ENCODE measurements around the gene XXYLT1.
A peak's percentile ranks its signal among the peaks of the same experiment; 100 is the strongest.

XXYLT1 gene

DNA sequence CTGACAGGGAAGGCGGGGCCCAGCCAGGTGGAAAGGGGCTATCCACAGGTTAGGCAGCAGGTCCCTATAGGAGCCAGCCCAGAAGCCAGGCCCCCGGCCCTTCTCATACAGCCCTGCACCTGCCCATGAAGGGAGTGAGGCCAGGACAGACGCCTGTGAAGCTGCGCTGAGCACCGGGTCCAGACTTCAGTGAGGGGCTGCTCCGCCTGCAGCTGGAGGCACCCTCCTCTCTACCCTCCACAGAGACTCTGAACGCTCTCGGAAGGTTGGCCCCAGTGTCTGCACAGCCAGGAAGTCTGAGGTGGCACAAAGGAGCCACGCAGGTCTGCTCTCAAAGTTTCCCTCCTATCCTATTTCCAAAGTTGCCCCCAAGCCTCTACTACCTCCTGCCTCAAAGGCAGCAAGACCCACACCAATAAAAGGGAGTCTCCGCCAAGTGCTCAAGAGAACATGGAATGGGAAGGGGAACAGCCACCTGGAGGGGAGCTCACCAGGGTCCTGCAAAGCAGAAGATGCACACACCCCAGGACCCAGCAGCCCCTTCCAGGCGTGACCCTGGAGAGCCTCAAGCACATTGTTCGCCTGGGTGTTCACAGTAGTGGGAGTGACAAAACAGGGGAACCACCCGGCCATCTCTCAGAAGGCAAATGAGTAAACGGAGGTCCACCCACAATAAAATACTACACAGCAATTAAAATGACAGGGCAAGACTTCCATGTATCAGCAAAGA, 19.5 kb downstream of the XXYLT1 start:
- H2AFZ ChIP-seq (ENCODE audit: low read depth, low read length) = no peak overlapping the region
- DNase-seq = no peak
- WGBS = 94% methylated on average over 12 of the region's 14 CpGs

DNA sequence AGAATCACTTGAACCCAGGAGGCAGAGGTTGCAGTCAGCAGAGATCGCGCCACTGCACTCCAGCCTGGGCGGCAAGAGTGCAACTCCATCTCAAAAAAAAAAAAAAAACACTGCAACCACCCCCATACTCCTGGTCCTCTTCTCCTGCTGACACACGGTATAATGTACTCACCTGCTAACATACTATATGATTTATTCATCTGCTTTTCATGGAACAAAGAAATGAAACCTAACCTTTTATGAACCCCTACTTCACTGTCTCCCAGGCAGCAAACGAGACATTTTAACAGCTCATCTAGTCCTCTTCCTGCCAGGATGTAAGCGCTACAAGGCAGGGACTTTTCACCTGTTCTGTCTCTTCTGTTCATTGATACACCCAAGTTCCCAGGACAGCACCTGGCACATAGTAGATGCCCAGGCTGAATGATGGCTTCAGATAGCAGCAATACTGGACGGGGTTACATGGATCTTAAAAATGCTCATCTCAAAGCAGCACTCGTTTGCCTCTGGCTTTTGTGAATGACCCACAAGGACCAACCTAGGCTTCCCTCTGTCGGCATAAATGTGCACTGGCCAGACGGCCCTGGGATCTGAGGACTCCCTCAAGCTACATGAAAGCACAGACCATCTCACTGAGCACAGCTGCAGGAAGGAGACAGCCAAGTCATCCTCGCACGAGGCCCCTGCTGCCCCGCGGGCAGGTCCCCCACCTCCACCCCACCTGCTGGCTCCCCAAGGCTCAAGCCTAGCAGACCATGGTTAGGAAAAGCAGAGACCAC, 20.3 kb downstream of the XXYLT1 start:
- 86% methylated on average over 14 of the region's 14 CpGs for WGBS
- no peak overlapping the region for H3K18ac ChIP-seq (ENCODE audit: low read depth in 1 of 2, low read length in 2 of 2)
- no peak overlapping the region for H3K4me2 ChIP-seq (ENCODE audit: low read length, poor library complexity, severe bottlenecking)
- no peak overlapping the region for H3K4me3 ChIP-seq (ENCODE audit: insufficient read depth in 1 of 2, low read depth in 1 of 2, low read length in 2 of 2)
- DNase-seq = no peak
- no peak overlapping the region for H4K8ac ChIP-seq (ENCODE audit: low read length)
- peak overlapping the region; percentile 26 for H3K9ac ChIP-seq (ENCODE audit: low read length)
- peaks cover 59% of the 10 kb centered on the region for H3K79me1 ChIP-seq (replicated peaks; ENCODE audit: low read length, poor library complexity, severe bottlenecking)
- H2BK12ac ChIP-seq (ENCODE audit: low read length in 2 of 2) = peak overlapping the region; percentile 15 to 51
- no peak overlapping the region for H2BK120ac ChIP-seq (ENCODE audit: low read depth, low read length)
- H2AFZ ChIP-seq (ENCODE audit: low read depth, low read length) = no peak overlapping the region
- no peak overlapping the region for H3K4ac ChIP-seq (ENCODE audit: low read depth in 1 of 2, low read length in 2 of 2)
- H2AK5ac ChIP-seq (ENCODE audit: low read length, severe bottlenecking) = no peak overlapping the region
- H2BK5ac ChIP-seq (ENCODE audit: low read depth, low read length, poor library complexity, severe bottlenecking) = no peak overlapping the region
- no peak overlapping the region for H3K27ac ChIP-seq (ENCODE audit: low read length, poor library complexity, severe bottlenecking)
- H3K4me1 ChIP-seq (ENCODE audit: control insufficient read depth, insufficient read depth, low read depth, low read length) = peaks cover 15% of the 10 kb centered on the region
- no peak overlapping the region for H2BK15ac ChIP-seq (ENCODE audit: low read depth, poor library complexity, severe bottlenecking)
- H3K23ac ChIP-seq (ENCODE audit: low read length in 2 of 2) = no peak overlapping the region
- peaks cover 8 to 23% of the 10 kb centered on the region in 2 experiments for H3K36me3 ChIP-seq (ENCODE audit: control insufficient read depth in 1 of 2, insufficient read depth in 2 of 2, low read depth in 1 of 2, low read length in 2 of 2)
- H3K27me3 ChIP-seq (ENCODE audit: control insufficient read depth in 1 of 2, insufficient read depth in 1 of 2, low read length in 2 of 2) = no peaks in the 10 kb centered on the region
- H3K9me3 ChIP-seq (ENCODE audit: control insufficient read depth, low read length) = peaks cover 3% of the 10 kb centered on the region
- no peak overlapping the region for H4K91ac ChIP-seq (ENCODE audit: low read length)
- H3K14ac ChIP-seq (ENCODE audit: low read length in 2 of 2) = no peak overlapping the region

More for the DNA sequence above, 19.5 kb downstream of the XXYLT1 start:
- H3K14ac ChIP-seq (ENCODE audit: low read length in 2 of 2) = no peak overlapping the region
- no peak overlapping the region for H3K4ac ChIP-seq (ENCODE audit: low read depth in 1 of 2, low read length in 2 of 2)
- H3K36me3 ChIP-seq (ENCODE audit: control insufficient read depth in 1 of 2, insufficient read depth in 2 of 2, low read depth in 1 of 2, low read length in 2 of 2) = peaks cover 8 to 25% of the 10 kb centered on the region in 2 experiments
- no peak overlapping the region for H3K4me2 ChIP-seq (ENCODE audit: low read length, poor library complexity, severe bottlenecking)
- H3K9ac ChIP-seq (ENCODE audit: low read length) = no peak overlapping the region
- H3K4me3 ChIP-seq (ENCODE audit: insufficient read depth in 1 of 2, low read depth in 1 of 2, low read length in 2 of 2) = no peak overlapping the region
- no peak overlapping the region for H3K23ac ChIP-seq (ENCODE audit: low read length in 2 of 2)
- H3K18ac ChIP-seq (ENCODE audit: low read depth in 1 of 2, low read length in 2 of 2) = no peak overlapping the region
- no peak overlapping the region for H2BK5ac ChIP-seq (ENCODE audit: low read depth, low read length, poor library complexity, severe bottlenecking)
- no peak overlapping the region for H4K91ac ChIP-seq (ENCODE audit: low read length)
- H3K9me3 ChIP-seq (ENCODE audit: control insufficient read depth, low read length) = peaks cover 3% of the 10 kb centered on the region
- H4K8ac ChIP-seq (ENCODE audit: low read length) = no peak overlapping the region
- peaks cover 20% of the 10 kb centered on the region for H3K4me1 ChIP-seq (ENCODE audit: control insufficient read depth, insufficient read depth, low read depth, low read length)
- H2AK5ac ChIP-seq (ENCODE audit: low read length, severe bottlenecking) = no peak overlapping the region
- H3K27me3 ChIP-seq (ENCODE audit: control insufficient read depth in 1 of 2, insufficient read depth in 1 of 2, low read length in 2 of 2) = no peaks in the 10 kb centered on the region
- no peak overlapping the region for H3K27ac ChIP-seq (ENCODE audit: low read length, poor library complexity, severe bottlenecking)
- peak overlapping the region; percentile 43 to 51 for H2BK12ac ChIP-seq (ENCODE audit: low read length in 2 of 2)
- no peak overlapping the region for H2BK120ac ChIP-seq (ENCODE audit: low read depth, low read length)
- peaks cover 62% of the 10 kb centered on the region for H3K79me1 ChIP-seq (replicated peaks; ENCODE audit: low read length, poor library complexity, severe bottlenecking)
- H2BK15ac ChIP-seq (ENCODE audit: low read depth, poor library complexity, severe bottlenecking) = no peak overlapping the region

DNA sequence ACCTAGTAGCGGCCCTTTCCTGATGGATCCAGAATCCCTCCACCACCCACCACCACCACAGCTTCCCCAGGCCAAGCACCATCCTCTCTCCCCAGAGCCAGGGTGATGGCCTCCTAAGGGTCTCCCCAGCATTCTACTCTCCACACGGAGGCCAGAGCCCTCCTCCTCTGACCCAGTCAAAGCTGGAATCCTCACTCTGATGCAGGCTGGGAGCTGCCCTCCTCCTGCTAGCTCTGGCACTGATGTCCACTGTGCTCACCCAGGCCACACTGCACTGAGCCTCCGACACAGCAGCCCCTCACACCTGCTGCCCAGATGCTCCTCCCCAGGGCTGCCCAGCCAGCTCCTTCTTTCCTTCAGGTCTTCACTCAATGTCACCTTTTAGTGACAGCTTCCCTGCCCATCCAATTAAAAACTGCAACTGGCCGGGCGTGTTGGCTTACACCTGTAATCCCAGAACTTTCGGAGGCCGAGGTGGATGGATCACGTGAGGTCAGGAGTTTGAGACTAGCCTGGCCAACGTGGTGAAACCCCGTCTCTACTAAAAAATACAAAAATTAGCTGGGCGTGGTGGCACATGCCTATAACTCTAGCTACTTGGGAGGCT, 21.0 kb downstream of the XXYLT1 start:
- Histone ChIP-seq H3K27ac (ENCODE audit: low read length, poor library complexity, severe bottlenecking) (no peak overlapping the region), H2BK12ac (ENCODE audit: low read length in 2 of 2) (peak overlapping the region in 1 of 2 experiments; percentile 26), H3K14ac (ENCODE audit: low read length in 2 of 2) (peak overlapping the region in 1 of 2 experiments; percentile 11), H3K9ac (ENCODE audit: low read length) (no peak overlapping the region), H3K4me1 (ENCODE audit: control insufficient read depth, insufficient read depth, low read depth, low read length) (peaks cover 10% of the 10 kb centered on the region), H4K8ac (ENCODE audit: low read length) (no peak overlapping the region), H3K27me3 (ENCODE audit: control insufficient read depth in 1 of 2, insufficient read depth in 1 of 2, low read length in 2 of 2) (no peaks in the 10 kb centered on the region), H3K18ac (ENCODE audit: low read depth in 1 of 2, low read length in 2 of 2) (no peak overlapping the region), H2BK120ac (ENCODE audit: low read depth, low read length) (no peak overlapping the region), H3K79me1 (replicated peaks; ENCODE audit: low read length, poor library complexity, severe bottlenecking) (peaks cover 55% of the 10 kb centered on the region), H4K91ac (ENCODE audit: low read length) (no peak overlapping the region), H3K4ac (ENCODE audit: low read depth in 1 of 2, low read length in 2 of 2) (no peak overlapping the region), H3K36me3 (ENCODE audit: control insufficient read depth in 1 of 2, insufficient read depth in 2 of 2, low read depth in 1 of 2, low read length in 2 of 2) (peaks cover 8 to 19% of the 10 kb centered on the region in 2 experiments), H3K23ac (ENCODE audit: low read length in 2 of 2) (no peak overlapping the region), H3K4me2 (ENCODE audit: low read length, poor library complexity, severe bottlenecking) (no peak overlapping the region), H2AK5ac (ENCODE audit: low read length, severe bottlenecking) (no peak overlapping the region), H2AFZ (ENCODE audit: low read depth, low read length) (no peak overlapping the region), H2BK15ac (ENCODE audit: low read depth, poor library complexity, severe bottlenecking) (no peak overlapping the region), H3K9me3 (ENCODE audit: control insufficient read depth, low read length) (peaks cover 3% of the 10 kb centered on the region), H3K4me3 (ENCODE audit: insufficient read depth in 1 of 2, low read depth in 1 of 2, low read length in 2 of 2) (no peak overlapping the region), H2BK5ac (ENCODE audit: low read depth, low read length, poor library complexity, severe bottlenecking) (no peak overlapping the region)
- 96% methylated on average over 11 of the region's 11 CpGs for WGBS
- no peak for DNase-seq
